Colonic mucosa (tissue), 4 donors: ENCODE measurements around the gene CRYBA1. TPM values are rescaled to one million over a fixed set of nuclear protein-coding genes. Genes with fewer than 3 reads are reported as not detected.

Experiments
- DNase-seq: peaks from one replicate; pipeline ENCODE4 v3.0.0-alpha.2; 2020
- H3K27ac ChIP-seq: fragments of 200-600 bp; one replicate; pipeline ENCODE4 v1.8.0; 2021
- H3K27me3 ChIP-seq: fragments of 200-600 bp; one replicate; pipeline ENCODE4 v1.8.0; 2021
- H3K36me3 ChIP-seq: fragments of 200-600 bp; one replicate; pipeline ENCODE4 v1.8.0; 2021
- H3K4me1 ChIP-seq: fragments of 200-600 bp; one replicate; pipeline ENCODE4 v1.8.0; 2021; ENCODE audit warnings: mild to moderate bottlenecking
- H3K4me3 ChIP-seq: fragments of 200-600 bp; one replicate; pipeline ENCODE4 v1.8.0; 2021
- H3K9ac ChIP-seq, 2 donors: one replicate each; pipeline ENCODE4 v1.7.0; 2013; ENCODE audit warnings: control low read depth in 2 of 2, low read depth in 2 of 2, low read length in 2 of 2
- H3K9me3 ChIP-seq: fragments of 200-600 bp; one replicate; pipeline ENCODE4 v1.8.0; 2021
- CTCF ChIP-seq: fragments of 200-600 bp; IDR thresholded peaks from one replicate; pipeline ENCODE4 v1.8.0; 2022; ENCODE audit warnings: antibody characterized with exemption, mild to moderate bottlenecking
- intact Hi-C: fragments of 100-400 bp; cut with DNase I; formaldehyde crosslinking; loops from one replicate; pipeline ENCODE4 v1.14.1; 2022
- total RNA-seq, 2 donors: library from RNA; stranded (reverse); fragmentation: NEBNext Ultra II Directional in 1 of 2; extraction: Animal tissue kit (Norgen Biotek cat#: 25700) in 1 of 2; gene quantifications; one replicate each; pipeline ENCODE4 v1.2.1, GENCODE V29; 2021
- donor health status: healthy.
- donor health status: DM: no; HTN: no; CAD: no.
- donor health status: DM: no; HTN: no; CAD: no.

Gene CRYBA1
- total RNA-seq, 2 donors from 2014 or later = not detected

DNA sequence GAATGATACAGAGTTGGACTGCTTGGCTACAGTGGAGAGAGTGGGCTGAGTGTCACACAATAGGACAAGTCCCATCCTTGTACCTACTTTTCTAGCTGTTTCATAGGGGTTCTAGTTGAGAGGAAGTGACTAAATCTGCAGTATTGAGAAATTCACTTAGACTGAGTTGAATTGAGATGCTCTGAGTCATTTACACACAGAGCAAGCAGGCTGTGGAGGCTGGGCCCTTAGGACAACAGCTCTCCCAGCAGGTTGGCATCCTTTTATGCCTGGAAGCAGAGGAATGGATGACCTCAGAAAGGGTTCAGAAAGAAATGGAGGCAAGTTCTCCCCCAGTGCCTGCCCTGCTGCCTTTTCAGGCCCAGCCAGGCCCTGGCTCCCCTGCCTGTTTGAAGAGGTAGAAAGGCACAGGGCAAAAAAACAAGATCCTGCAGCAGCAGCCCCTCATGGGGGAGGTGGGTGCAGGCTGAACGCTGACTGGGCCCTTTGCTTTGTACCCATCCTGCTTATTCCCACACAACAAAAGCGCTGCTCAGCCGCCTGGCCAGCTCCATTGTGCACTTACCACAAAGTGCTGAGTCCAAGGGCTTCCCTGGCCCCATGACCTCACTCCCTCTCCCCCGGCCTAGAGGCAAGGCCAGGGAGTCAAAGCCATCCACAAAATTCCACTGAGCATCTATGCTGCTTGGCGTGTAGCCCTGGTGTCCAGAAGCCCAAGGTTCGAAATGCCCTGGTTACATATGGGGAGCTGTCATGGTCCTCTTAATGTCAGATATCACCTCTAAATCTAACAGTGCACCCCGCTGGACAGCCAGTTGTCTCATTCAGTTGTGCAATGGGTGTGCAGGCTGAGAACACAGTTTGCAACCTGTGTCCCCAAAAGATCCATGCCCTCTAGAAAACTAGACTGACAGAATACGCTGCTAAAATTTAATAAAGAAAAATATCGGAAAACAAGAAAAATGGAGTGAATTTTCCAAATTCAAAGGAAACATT, 5.4 kb upstream of the CRYBA1 start:
- H3K27me3 ChIP-seq = no peaks in the 10 kb centered on the region
- H3K4me1 ChIP-seq = no peaks in the 10 kb centered on the region
- no peaks in the 10 kb centered on the region for H3K36me3 ChIP-seq
- TF ChIP-seq CTCF = no peak
- no peak overlapping the region for H3K4me3 ChIP-seq
- intact Hi-C loops = no loop called here
- H3K9me3 ChIP-seq = no peaks in the 10 kb centered on the region
- no peak for DNase-seq
- no peak overlapping the region for H3K9ac ChIP-seq
- H3K27ac ChIP-seq = no peak overlapping the region

DNA sequence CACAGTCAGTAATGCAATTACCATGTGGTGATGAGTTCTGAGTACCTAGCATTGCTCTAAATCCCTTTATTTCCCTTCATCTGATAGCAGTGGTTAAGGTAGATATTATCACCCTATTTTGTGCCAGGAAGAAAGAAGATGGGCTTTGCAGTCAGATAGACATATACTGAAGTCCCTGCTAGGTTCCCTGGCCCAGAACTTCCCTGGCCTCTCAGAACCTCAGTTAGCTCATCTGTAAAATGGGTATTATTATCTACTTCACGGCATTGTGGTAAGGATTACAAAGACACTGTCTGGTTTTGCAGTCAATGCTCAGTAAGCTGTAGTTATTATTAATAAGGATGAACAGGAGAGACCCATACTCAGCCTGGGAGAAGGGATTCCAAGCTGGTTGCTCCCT, 4.6 kb upstream of the CRYBA1 start:
- Histone ChIP-seq H3K27me3 (no peaks in the 10 kb centered on the region), H3K4me3 (no peak overlapping the region)

GRCh38 chr17:29242790-29243189, 3.9 kb upstream of the CRYBA1 start:
- Histone ChIP-seq H3K9ac (no peak overlapping the region), H3K4me1 (no peaks in the 10 kb centered on the region), H3K9me3 (no peaks in the 10 kb centered on the region), H3K27me3 (no peaks in the 10 kb centered on the region), H3K36me3 (no peaks in the 10 kb centered on the region), H3K27ac (no peak overlapping the region), H3K4me3 (no peak overlapping the region)
- no peak for TF ChIP-seq CTCF
- intact Hi-C loops = no loop called here
- no peak for DNase-seq

More for the DNA sequence above, 4.6 kb upstream of the CRYBA1 start:
- no peak for TF ChIP-seq CTCF
- H3K9ac ChIP-seq = no peak overlapping the region
- H3K27ac ChIP-seq = no peak overlapping the region
- no peaks in the 10 kb centered on the region for H3K36me3 ChIP-seq
- H3K4me1 ChIP-seq = no peaks in the 10 kb centered on the region
- H3K9me3 ChIP-seq = no peaks in the 10 kb centered on the region
- DNase-seq = no peak
- intact Hi-C loops = no loop called here

GRCh38 chr17:29243792-29244191, 2.9 kb upstream of the CRYBA1 start:
- no peak for DNase-seq
- no peak overlapping the region for H3K4me3 ChIP-seq
- no peak overlapping the region for H3K9ac ChIP-seq
- no peaks in the 10 kb centered on the region for H3K4me1 ChIP-seq
- no peaks in the 10 kb centered on the region for H3K9me3 ChIP-seq
- H3K27me3 ChIP-seq = no peaks in the 10 kb centered on the region
- no peak overlapping the region for H3K27ac ChIP-seq
- H3K36me3 ChIP-seq = no peaks in the 10 kb centered on the region
- intact Hi-C loops = no loop called here
- TF ChIP-seq CTCF = no peak

- Histone ChIP-seq H3K36me3 (no peaks in the 10 kb centered on the region), H3K27ac (no peak overlapping the region), H3K4me3 (no peak overlapping the region), H3K9me3 (no peaks in the 10 kb centered on the region), H3K4me1 (no peaks in the 10 kb centered on the region), H3K9ac (no peak overlapping the region), H3K27me3 (no peaks in the 10 kb centered on the region)
- intact Hi-C loops = no loop called here
- DNase-seq = no peak
- TF ChIP-seq CTCF = no peak
Observed at GRCh38 chr17:29245401-29245800, 1.3 kb upstream of the CRYBA1 start.
